NCI-H2107 treated with DMSO at 0.1 percent for 48 hours (cell line): ENCODE measurements around the gene KRTAP4-5.
"Not testable (repeated sequence)": the region's sequence is repeated elsewhere in the genome, so short reads cannot be mapped to it uniquely, and the experiment has no call there.

Experiments
- DNase-seq: peaks from one replicate; lab custom pipeline; 2025; ENCODE audit not compliant: unreplicated experiment; lab: John Stamatoyannopoulos, UW

KRTAP4-5 gene

GRCh38 chr17:41149652-41149985, at the start of gene KRTAP4-5:
TSS of gene KRTAP4-5 (minus strand) at chr17:41149825. CDS start at chr17:41149767, 58 bp downstream.
- DNase-seq, result no peak

- DNase-seq, result no peak
Measured at GRCh38 chr17:41196068-41196467, 46.4 kb upstream of the KRTAP4-5 start.

- no peak for DNase-seq
Measured at GRCh38 chr17:41190328-41190727, 40.7 kb upstream of the KRTAP4-5 start.

- not testable (repeated sequence) for DNase-seq
Measured at GRCh38 chr17:41189837-41190318, 40.3 kb upstream of the KRTAP4-5 start, which contains the start of gene KRTAP9-1. TSS of gene KRTAP9-1 (plus strand) at chr17:41189887. CDS start at chr17:41189887, 0 bp downstream.

GRCh38 chr17:41186872-41187271, 37.2 kb upstream of the KRTAP4-5 start:
- no peak for DNase-seq

GRCh38 chr17:41185001-41185400, 35.4 kb upstream of the KRTAP4-5 start:
- no peak for DNase-seq

- no peak for DNase-seq
Measured at GRCh38 chr17:41184480-41184961, 34.9 kb upstream of the KRTAP4-5 start, which contains the start of gene KRTAP4-1. TSS of gene KRTAP4-1 (minus strand) at chr17:41184911. CDS start at chr17:41184854, 57 bp downstream.

- no peak for DNase-seq
Measured at GRCh38 chr17:41178843-41179616, 29.4 kb upstream of the KRTAP4-5 start.

GRCh38 chr17:41178341-41178740, 28.7 kb upstream of the KRTAP4-5 start:
- DNase-seq, result no peak

- DNase-seq, result no peak
Measured at GRCh38 chr17:41177727-41178271, 28.2 kb upstream of the KRTAP4-5 start, which contains the start of gene KRTAP4-2. TSS of gene KRTAP4-2 (minus strand) at chr17:41178221. CDS start at chr17:41178164, 57 bp downstream.

- no peak for DNase-seq
Measured at GRCh38 chr17:41176744-41177387, 27.2 kb upstream of the KRTAP4-5 start.

- no peak for DNase-seq
Measured at GRCh38 chr17:41171886-41172285, 22.3 kb upstream of the KRTAP4-5 start.

- no peak for DNase-seq
Measured at GRCh38 chr17:41168121-41168520, 18.5 kb upstream of the KRTAP4-5 start, which contains the start of gene KRTAP4-3. TSS of gene KRTAP4-3 (minus strand) at chr17:41168221. CDS start at chr17:41168172, 49 bp downstream.

- DNase-seq, result no peak
Measured at GRCh38 chr17:41167561-41167960, 17.9 kb upstream of the KRTAP4-5 start.

- no peak for DNase-seq
Measured at GRCh38 chr17:41163828-41164227, 14.2 kb upstream of the KRTAP4-5 start.

GRCh38 chr17:41160648-41161047, 11.0 kb upstream of the KRTAP4-5 start, which contains the start of gene KRTAP4-4:
TSS of gene KRTAP4-4 (minus strand) at chr17:41160748. CDS start at chr17:41160691, 57 bp downstream.
- no peak for DNase-seq

- not testable (repeated sequence) for DNase-seq
Measured at GRCh38 chr17:41160190-41160589, 10.6 kb upstream of the KRTAP4-5 start.

- DNase-seq, result no peak
Measured at GRCh38 chr17:41153856-41154255, 4.2 kb upstream of the KRTAP4-5 start.

- no peak for DNase-seq
Measured at GRCh38 chr17:41151525-41151924, 1.9 kb upstream of the KRTAP4-5 start.

GRCh38 chr17:41150026-41150425, 401 bp upstream of the KRTAP4-5 start:
- no peak for DNase-seq

GRCh38 chr17:41148971-41149651, 514 bp downstream of the KRTAP4-5 start:
- DNase-seq, result not testable (repeated sequence)
